ENCODE measurements around the gene ZBTB16.

Gene ZBTB16

DNA sequence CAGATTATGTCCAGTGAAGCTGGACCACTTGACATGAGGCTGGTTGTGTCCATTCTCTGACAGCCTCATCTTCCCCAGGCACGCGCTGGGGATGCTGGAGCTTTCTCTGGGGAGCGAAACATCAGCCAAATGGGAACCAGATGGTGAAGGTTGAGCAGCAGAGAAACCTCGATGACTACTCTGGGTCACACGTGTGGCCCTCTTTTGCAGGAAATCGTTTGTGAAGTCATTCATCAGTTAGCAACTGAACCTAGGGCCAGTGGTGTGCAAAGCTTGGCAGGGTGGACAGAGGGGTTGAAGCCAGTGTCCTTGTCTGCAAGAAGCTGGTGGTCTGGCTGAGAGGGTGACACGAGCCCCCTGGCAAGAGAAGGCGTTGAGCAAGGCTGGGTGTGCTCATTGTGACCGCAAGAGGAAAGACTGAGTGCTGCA is 109.8 kb downstream of the ZBTB16 start:
- DNase-seq = no peak

GRCh38 chr11:114169821-114170220 is 110.3 kb downstream of the ZBTB16 start:
- no peak for TF ChIP-seq POLR2A (IDR thresholded peaks at IDR 0.05; ENCODE audit: low read length)

More for the DNA sequence above, 109.8 kb downstream of the ZBTB16 start:
- TF ChIP-seq POLR2A (IDR thresholded peaks at IDR 0.05; ENCODE audit: low read length) (no peak), GATA1 (IDR thresholded peaks at IDR 0.05; ENCODE audit: low read depth, low read length) (no peak)

GRCh38 chr11:114170226-114170625 is 110.7 kb downstream of the ZBTB16 start:
- DNase-seq = no peak
- TF ChIP-seq GATA1 (IDR thresholded peaks at IDR 0.05; ENCODE audit: low read depth, low read length) (no peak), POLR2A (IDR thresholded peaks at IDR 0.05; ENCODE audit: low read length) (no peak)

More at GRCh38 chr11:114169821-114170220, 110.3 kb downstream of the ZBTB16 start:
- DNase-seq = no peak

DNA sequence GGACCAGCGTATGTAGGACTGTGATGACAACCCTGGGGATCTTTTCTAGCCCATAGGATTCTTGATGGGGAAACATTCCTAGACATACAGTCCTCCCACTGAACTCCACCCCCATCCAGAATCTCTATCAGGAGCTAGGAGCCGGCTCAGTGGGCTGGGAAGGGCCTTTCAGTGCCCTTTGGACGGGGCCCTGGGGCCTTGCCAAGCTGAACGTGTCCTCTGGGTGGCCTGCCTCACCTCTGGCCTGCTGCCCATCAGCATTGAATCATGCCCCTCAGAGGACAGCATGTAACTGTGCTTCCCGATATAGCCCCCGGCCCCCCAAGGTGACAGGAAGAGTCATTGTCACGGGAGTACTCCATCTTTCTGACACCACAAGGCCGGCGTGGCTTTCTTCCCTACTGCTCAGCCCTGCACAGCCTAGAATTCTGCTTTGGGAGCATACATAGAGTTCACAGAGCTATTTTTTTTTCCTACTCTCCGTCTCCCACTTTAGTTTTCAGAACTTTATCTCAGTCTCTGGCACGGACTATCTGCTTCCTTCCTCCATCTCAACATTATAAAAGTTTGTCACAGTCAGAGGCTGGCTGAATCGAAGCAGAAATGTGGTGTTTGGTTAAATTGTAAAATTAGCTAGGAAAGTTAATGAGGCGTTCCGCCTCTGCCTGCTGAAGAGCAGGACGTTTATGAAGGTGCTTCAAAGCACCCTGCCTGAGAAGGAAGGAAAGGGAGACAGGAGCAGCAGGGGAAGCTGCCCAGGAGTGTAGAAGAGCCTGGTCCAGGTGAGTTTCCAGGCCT is 111.9 kb downstream of the ZBTB16 start:
- TF ChIP-seq POLR2A (IDR thresholded peaks at IDR 0.05; ENCODE audit: low read length) (no peak), GATA1 (IDR thresholded peaks at IDR 0.05; ENCODE audit: low read depth, low read length) (no peak)
- peak; percentile 5 to 8 for DNase-seq

DNA sequence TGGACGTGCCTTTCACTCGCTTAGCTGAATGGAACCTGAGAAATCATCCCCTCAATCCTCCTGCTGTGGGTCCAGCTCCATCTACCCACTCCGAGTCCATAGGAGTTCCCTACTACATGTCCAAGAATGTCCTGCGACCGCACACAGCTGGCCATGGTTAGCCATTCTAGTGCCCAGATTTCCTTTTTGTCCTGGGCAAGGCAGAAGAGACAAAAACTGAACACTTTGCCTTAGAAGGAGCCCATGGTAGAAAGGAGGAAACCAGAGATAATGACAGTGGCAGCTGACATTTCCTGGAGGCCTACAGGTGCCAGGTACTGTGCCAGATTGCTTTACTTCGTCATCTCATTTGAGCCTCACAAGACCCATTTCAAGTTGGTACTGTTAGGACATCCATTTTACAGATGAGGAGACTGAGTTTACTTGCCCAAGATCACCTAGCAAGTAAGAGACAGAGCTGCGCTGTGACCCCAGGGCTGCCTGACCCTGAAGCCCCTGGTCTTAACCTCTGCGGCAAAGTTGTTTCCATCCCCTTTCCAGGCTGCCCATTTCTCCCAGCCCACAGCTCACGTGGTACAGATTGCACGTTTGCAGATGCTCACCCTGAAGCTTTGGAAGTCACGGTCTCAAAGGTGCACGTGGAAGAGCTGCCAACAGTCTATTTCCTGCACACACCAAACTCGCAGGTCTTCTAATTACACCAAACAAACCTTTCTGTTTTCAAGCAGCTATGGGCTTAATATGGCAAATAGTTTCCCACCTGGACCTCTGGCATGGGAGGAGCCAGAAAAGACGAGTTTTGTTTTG is 112.7 kb downstream of the ZBTB16 start:
- no peak for TF ChIP-seq GATA1 (IDR thresholded peaks at IDR 0.05; ENCODE audit: low read depth, low read length)
- no peak for TF ChIP-seq POLR2A (IDR thresholded peaks at IDR 0.05; ENCODE audit: low read length)
- no peak for DNase-seq

DNA sequence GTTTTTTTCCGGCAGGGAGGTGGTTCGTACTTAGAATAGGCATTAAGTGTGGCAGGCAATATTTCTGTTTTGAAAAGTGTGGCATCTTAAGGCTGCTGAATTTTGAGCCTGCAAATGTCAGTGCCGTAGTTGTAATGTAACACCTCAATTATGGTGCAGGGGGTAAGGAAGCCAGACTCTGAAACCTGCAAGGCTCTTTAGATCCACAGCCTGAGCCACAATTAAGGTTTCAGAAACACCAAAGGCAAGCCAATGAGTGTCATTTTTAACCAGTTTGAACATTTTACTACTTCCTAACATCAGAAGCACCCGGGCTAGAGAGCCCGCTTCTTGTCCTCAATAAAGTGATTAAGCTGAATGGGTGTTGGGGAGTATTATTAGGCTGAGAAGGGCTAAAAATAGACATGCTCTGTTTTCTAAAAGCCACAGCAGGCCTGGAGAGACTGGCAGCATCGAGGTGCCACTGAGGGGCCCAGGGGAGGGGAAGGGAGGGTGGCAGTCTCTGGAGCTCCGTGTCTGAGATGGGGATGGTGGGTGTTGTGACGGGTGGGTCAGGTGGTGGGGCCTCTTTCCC is 113.4 kb downstream of the ZBTB16 start:
- TF ChIP-seq GATA1 (IDR thresholded peaks at IDR 0.05; ENCODE audit: low read depth, low read length) = no peak
- no peak for TF ChIP-seq POLR2A (IDR thresholded peaks at IDR 0.05; ENCODE audit: low read length)
- no peak for DNase-seq

- no peak for TF ChIP-seq POLR2A (IDR thresholded peaks at IDR 0.05; ENCODE audit: low read length)
- TF ChIP-seq GATA1 (IDR thresholded peaks at IDR 0.05; ENCODE audit: low read depth, low read length) = no peak
- no peak for DNase-seq
These were observed 114.3 kb downstream of the ZBTB16 start for GRCh38 chr11:114173843-114174242.

DNA sequence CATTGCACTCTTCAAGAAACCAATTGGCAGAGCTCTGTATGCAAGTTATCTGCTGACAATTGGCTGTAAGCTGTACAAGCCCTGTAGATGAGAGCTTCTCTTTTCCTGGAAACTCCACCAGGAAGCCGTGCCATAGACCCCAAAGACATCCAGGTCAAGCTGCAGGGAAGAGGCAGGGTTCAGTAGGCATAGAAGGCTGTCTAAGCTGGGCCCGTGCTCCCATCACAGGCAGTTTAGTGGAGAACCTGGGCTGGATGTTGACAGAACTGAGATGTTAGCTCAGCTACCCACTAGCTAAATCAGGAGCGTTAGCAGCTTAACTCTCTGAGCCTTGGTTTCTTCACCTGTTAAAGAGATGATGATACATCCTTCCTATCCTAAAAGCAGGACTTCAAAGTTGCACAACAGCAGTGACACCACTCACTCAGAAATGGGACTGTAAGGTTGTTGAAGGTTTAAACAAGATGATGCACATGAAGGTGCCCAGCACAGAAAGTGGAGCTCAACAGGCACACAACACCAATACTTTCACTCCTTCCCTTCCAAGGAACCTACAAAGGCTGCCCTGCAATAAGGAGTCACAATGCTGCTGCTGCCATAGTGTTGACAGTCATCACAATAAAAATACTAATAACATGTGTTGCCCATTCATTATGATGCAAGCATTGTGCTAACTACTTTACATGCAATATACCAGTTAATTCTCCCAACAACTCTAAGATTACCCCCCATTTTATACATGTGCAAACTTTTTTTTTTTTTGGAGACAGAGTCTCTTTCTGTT is 115.4 kb downstream of the ZBTB16 start:
- TF ChIP-seq GATA1 (IDR thresholded peaks at IDR 0.05; ENCODE audit: low read depth, low read length) (no peak), POLR2A (IDR thresholded peaks at IDR 0.05; ENCODE audit: low read length) (no peak)
- no peak for DNase-seq

DNA sequence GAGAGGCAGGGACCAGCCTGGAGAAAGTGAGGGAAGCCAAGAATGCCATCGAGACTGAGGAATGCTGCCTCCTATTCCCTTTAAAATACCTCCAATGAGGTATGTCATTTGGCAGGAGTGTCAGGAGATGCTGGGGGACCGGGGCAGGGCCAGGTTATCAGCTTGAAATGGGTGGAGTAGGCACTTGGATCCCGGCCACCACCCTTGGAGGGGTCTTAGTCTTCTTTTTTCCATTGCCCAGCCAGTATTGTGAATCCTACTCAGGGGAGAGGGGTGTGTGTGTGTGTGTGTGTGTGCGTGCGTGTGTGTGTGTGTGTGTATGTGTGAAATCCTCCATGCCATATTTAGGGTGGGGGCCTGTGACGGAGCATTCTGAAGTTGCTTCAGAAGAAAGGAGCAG is 116.2 kb downstream of the ZBTB16 start:
- DNase-seq = no peak
- no peak for TF ChIP-seq GATA1 (IDR thresholded peaks at IDR 0.05; ENCODE audit: low read depth, low read length)
- no peak for TF ChIP-seq POLR2A (IDR thresholded peaks at IDR 0.05; ENCODE audit: low read length)

DNA sequence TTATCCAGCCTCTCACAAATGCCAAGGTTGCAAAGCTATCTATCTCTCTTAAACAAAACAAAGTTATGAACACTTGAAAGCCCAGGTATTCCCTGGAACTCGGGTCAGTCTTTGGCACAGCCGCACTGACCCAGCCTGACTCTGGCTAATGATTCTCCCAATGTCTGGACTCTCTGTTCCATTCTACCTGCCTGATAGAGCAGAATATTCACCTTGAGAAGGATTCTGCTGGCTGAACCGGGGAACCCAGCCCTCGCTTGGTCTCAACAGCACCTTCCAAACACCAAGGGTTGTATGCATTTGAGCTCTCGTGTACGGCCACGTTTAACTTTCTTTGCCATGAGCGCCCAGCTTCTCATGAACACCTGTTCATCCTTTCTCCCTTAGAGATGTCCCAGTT is 116.8 kb downstream of the ZBTB16 start:
- DNase-seq = no peak
- TF ChIP-seq POLR2A (IDR thresholded peaks at IDR 0.05; ENCODE audit: low read length) (no peak), GATA1 (IDR thresholded peaks at IDR 0.05; ENCODE audit: low read depth, low read length) (no peak)

GRCh38 chr11:114178656-114179055 is 119.1 kb downstream of the ZBTB16 start:
- TF ChIP-seq POLR2A (IDR thresholded peaks at IDR 0.05; ENCODE audit: low read length) (no peak), GATA1 (IDR thresholded peaks at IDR 0.05; ENCODE audit: low read depth, low read length) (no peak)
- no peak for DNase-seq

- DNase-seq = peak; percentile 11 to 13
These were observed 119.9 kb downstream of the ZBTB16 start for GRCh38 chr11:114179234-114179941.

More at GRCh38 chr11:114179234-114179941, 119.9 kb downstream of the ZBTB16 start:
- TF ChIP-seq POLR2A (IDR thresholded peaks at IDR 0.05; ENCODE audit: low read length) (peak; percentile 25), GATA1 (IDR thresholded peaks at IDR 0.05; ENCODE audit: low read depth, low read length) (no peak)

Measured in erythroblast (primary cell).